HG03280 (cell line): ENCODE data around the gene P2RY11.

Experiments used
- ATAC-seq: cut with Tn5 transposase; IDR thresholded peaks from one replicate; pipeline ENCODE4 v1.9.1; 2021; ENCODE audit warnings: mild to moderate bottlenecking, moderate library complexity; ENCODE audit not compliant: unreplicated experiment

Gene P2RY11, protein sequence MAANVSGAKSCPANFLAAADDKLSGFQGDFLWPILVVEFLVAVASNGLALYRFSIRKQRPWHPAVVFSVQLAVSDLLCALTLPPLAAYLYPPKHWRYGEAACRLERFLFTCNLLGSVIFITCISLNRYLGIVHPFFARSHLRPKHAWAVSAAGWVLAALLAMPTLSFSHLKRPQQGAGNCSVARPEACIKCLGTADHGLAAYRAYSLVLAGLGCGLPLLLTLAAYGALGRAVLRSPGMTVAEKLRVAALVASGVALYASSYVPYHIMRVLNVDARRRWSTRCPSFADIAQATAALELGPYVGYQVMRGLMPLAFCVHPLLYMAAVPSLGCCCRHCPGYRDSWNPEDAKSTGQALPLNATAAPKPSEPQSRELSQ

GRCh38 chr19:10111405-10111811 is at the start of gene P2RY11:
P2RY11 (plus strand) TSS chr19:10111693; CDS start chr19:10111722, 29 bp downstream.
- ATAC-seq: no peak

- no peak for ATAC-seq
Measured at GRCh38 chr19:10061717-10062310, 49.7 kb upstream of the P2RY11 start.

DNA sequence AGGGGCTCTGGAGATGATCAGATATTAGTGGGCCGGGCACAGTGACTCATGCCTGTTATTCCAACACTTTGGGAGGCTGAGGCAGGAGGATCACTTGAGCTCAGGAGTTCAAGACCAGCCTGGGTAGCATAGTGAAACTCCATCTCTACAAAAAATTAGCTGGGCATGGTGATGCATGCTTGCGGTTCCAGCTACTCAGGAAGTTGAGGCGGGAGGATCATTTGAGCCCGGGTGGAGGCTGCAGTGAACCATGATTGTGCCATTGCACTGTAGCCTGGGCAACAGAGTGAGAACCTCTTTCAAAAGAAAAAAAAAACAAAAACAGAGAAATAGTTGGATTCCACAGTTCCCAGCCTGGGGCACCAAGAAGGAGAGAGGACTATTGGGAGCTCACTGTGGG is 43.3 kb upstream of the P2RY11 start:
- no peak for ATAC-seq

- ATAC-seq: no peak
Measured at GRCh38 chr19:10069046-10069445, 42.4 kb upstream of the P2RY11 start.

GRCh38 chr19:10070730-10071446 is 40.6 kb upstream of the P2RY11 start:
- ATAC-seq: no peak

- no peak for ATAC-seq
Measured at GRCh38 chr19:10074153-10074552, 37.3 kb upstream of the P2RY11 start.

- ATAC-seq: no peak
Measured at GRCh38 chr19:10076535-10076934, 35.0 kb upstream of the P2RY11 start.

DNA sequence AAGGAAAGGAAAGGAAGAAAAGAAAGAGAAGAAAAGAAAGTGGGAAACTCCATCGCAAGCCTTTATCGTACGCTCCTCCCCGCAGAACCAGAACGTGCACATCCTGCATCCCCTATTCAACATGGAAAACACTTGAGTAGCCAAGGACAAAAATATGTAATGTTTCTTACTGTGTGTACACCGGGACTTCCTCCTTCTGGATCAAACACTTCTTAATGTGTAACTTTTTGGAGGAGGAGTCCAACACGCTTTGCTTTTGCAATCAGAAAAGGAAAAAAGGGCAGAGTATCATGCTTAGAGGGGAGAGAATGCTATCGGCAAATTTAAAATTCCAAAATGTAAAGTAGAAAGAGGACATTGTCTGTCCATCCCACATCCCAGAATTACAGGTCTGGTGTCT is 33.2 kb upstream of the P2RY11 start:
- ATAC-seq: no peak

DNA sequence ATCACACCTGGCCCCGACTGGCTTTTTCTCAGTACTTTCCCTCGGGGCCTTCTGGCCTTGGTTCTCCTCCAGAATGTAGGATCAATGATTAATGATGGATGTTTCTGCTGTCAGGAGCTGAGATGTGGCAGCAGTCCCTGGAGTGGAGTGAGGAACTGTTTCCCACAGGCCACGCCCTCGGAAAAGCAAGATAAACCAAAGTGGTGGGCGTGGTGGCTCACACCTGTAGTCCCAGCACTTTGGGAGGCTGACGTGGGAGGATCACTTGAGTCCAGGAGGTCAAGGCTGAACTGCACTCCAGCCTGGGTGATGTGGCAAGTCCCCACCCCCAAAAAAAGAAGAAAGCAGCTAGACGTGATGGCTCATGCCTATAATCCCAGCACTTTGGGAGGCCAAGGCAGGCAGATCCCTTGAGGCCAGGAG is 32.5 kb upstream of the P2RY11 start:
- no peak for ATAC-seq

- no peak for ATAC-seq
Measured at GRCh38 chr19:10083911-10084310, 27.6 kb upstream of the P2RY11 start.

DNA sequence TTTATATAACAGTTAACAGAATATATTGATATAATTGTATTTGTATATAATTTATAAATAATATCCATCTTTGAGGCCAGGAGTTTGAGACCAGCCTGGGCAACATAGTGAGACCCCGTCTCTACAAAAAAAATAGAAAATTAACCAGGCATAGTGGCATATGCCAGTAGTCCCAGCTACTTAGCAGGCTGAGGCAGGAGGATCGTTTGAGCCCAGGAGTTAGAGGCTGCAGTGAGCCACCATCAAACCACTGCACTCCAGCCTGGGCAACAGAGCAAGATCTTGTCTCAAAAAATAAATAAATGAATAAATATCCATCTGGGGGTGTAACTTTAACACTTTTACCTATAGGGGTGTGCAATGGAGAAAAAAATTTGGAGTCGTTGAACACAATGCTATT is 26.7 kb upstream of the P2RY11 start:
- ATAC-seq: no peak

DNA sequence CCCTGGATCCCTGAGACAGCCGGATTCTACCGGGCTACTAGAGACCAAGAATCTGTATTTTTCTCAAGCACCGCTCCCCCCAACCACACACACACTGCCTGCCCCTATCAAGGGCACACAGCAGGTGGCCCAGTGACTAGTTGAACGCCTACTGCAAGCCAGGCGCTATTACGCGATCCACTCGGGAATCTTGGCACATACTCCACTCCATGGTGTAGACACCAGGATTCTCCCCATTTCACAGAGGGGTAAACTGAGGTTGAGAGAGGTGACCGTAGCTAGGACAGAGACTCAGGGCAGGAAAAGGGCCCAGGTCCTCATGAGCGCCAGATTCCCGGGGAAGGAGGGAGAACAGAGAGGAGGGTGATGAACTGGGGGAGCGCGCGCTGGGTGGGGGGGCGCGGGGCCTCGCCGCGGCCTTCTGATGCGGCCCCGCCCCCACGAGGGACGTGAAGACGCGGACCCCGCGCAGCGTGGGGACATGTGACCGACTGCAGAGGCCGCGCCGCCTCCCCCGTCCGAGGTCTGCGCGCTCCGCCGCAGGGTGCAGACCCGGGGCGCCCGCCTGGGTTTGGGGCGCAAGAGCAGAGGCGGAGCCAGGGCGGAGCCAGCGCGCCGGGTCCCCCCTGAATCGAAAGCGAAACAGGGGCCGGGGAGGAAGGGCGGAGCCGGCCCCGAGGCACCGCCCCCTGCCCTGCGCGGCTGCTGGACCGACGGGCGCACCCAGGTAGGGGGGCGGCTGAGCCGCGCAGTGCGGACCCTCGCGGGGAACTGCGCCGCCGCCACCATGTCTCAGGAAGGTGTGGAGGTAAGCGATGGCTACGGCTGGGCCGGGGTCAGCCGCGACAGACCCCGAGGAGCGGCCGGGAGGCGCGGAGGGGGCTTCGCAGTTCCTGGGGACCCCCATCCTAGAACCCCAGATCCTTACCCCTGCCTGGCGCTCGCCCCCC is 25.6 kb upstream of the P2RY11 start, which contains the start of gene SHFL:
Gene SHFL, plus strand, starts transcription at position 677 of the 950 bp plus-strand sequence. Its CDS starts 111 bp downstream, at position 788.
- peak; percentile 94 for ATAC-seq

- ATAC-seq: no peak
Measured at GRCh38 chr19:10086591-10087192, 24.8 kb upstream of the P2RY11 start.

DNA sequence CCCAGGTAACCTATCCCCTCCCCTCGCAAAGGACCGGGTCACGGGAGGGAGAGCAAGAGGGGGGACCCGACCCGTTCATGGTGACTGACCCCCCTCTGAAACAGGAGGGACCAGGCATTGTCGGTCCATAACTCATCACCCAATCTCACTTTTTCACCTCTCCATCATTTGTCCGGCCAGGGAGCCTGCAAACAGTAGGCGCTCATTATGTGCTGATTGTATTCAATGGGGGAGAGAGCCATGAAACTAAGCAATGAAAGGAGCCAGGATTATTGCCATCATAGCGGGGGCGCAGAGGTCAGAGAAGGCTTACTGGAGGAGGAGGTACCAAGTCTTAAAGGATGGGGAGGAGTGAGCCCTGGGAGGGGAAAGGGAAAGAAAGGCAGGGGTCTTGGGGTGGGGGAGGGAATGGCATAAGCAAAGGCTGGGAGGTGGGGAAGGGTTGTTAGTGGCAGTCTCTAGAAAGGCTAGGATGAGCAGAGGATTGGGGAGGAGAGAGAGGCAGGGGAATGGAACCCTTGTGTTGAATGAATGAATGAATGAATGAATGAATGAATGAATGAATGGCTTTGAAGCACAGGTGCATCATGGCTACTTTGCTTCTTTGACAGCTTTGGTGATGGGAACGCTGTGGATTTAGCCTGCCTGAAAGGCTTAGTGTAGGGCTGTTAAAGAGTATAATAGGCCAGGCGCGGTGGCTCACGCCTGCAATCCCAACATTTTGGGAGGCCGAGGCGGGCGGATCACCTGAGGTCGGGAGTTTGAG is 24.0 kb upstream of the P2RY11 start:
- ATAC-seq: no peak

GRCh38 chr19:10088949-10089554 is 22.4 kb upstream of the P2RY11 start:
- ATAC-seq: no peak

DNA sequence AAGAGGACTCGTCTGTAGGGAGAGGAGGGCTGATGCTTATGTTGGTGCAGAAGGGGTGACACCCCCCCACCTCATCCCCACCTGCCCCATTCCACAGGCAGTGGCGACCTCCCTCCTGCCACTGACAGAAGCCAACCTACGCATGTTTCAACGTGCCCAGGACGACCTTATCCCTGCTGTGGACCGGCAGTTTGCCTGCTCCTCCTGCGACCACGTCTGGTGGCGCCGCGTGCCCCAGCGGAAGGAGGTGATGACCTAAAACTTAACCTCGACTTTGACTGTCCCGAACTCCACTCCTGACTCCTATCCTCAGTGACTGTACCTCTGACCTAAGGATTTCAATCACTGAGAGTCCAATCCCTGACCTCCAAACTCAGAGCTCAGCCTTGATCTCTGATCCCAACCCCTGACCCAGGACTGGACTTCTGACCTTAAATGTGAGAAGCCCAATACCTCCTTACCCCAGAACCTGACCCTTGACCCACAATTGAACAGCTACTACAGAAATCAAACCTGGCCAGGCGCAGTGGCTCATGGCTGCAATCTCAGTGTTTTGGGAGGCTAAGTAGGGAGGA is 21.6 kb upstream of the P2RY11 start:
- no peak for ATAC-seq

DNA sequence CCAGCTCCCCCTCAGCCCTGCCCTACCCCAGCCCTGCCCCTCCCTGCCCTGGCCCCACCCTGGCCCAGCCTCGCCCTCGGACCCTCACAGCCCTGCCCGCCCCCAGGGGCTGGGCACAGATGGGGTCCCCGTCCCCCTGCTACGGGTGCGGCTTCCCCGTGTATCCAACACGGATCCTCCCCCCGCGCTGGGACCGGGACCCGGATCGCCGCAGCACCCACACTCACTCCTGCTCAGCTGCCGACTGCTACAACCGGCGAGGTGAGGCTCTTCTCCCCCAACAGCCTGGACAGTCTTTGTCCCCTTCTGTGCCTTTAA is 20.2 kb upstream of the P2RY11 start:
- ATAC-seq: no peak

DNA sequence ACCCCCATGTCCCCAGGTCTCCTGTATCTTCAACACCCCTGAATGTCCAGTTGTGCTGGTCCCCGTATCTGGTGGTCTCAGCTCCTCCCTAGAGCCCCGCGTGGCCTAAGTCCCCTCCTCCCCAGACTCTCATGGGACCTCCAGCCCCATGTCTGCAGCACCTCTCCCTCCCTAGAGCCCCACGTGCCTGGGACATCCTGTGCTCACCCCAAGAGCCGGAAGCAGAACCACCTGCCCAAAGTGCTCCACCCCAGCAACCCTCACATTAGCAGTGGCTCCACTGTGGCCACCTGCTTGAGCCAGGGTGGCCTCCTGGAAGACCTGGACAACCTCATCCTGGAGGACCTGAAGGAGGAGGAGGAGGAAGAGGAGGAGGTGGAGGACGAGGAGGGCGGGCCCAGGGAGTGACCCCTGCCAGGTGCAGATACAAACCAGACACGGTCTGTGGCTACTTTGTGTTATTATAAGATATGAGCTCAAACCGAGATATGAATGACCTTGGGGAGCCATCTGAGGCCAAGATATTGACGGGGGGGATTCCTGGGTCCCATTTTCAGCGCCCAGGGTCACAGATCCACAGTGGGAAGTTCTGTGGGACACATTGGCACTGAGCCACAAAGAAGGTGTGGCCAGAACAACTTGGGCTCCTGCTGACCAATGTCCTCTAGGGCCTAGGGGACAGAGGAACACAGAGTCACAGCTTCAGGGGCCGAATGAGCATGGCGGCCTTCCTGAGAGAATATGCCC is 19.4 kb upstream of the P2RY11 start:
- no peak for ATAC-seq
